ENCODE data around the gene BEST4. TPM values are rescaled to one million over a fixed set of nuclear protein-coding genes. Genes with fewer than 3 reads are reported as not detected.

The BEST4 gene
- total and polyA plus RNA-seq, 10 donors = 0.16 to 0.89 (median 0.40) TPM; not detected in 3

DNA sequence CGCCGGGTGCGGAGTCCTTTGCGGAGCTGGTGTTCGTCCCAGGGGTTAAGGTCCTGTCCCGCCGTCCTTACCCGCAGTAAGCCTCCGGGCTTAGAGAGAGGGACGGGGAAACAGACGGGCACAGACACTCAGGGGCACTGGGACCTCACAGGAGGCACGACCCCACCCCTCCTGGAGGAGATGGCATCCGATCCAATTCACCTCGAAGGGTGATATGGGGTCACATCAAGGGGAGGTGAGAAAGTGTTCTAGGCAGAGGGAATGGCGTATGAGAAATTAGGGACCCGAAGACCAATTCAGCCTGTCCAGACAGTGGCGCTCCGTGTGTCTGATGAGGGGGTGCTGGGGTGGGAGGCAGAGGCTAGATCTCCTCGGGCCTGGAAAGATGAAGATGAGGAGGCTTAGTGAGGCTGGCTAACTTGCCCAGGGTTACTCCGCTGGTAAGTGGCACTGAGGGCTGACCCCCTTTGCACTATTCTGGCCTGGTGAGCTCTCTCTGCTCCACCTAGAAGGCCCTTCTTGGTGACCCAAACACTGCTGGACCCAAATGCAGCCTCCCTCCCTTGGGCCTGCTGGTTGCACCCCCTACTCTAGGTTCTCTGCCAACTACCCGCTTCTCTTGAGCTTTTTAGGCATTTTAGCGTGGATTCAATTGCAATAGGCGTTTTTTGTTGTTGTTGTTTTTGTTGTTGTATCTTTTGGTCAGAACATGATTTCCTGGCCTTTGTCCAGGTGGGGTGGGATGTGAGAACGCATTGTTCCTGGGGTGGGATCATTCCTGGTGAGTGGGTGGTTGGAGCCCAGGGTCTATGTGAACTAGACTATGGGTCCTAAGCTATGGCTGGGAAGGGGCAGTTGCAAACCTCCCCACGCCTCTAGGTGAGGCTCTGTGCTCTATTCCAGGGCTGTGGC lies 32.6 kb upstream of the BEST4 start:
- Histone ChIP-seq H3K27me3 (replicated peaks in 1 of 7) (no peaks in the 10 kb centered on the region), H3K4me3 (peak overlapping the region; percentile 39 to 75 (median 48)), H3K36me3 (no peaks in the 10 kb centered on the region), H3K4me1 (peaks cover 0 to 33% (median 28%) of the 10 kb centered on the region in 6 donors), H3K27ac (peak overlapping the region; percentile 94 to 99 (median 97)), H3K9me3 (no peaks in the 10 kb centered on the region)
- intact Hi-C loops (cut with DNase I; ENCODE audit: low total_unique reads) = loop anchor here (5.0 kb wide), 1 partner anchor 33 kb away; the partner anchor contains the start of gene BEST4
- 21 to 40% (median 25%) methylated on average over 17 to 25 of the region's 25 CpGs for WGBS, 5 donors
- DNase-seq = no peak
- no peak for TF ChIP-seq POLR2AphosphoS5 (IDR thresholded peaks at IDR 0.05)
- no peak for TF ChIP-seq POLR2A (IDR thresholded peaks at IDR 0.05)
- no peak for TF ChIP-seq CTCF (IDR thresholded peaks at IDR 0.05 in 8 of 11, conservative IDR thresholded peaks at IDR 0.05 in 3 of 11)

DNA sequence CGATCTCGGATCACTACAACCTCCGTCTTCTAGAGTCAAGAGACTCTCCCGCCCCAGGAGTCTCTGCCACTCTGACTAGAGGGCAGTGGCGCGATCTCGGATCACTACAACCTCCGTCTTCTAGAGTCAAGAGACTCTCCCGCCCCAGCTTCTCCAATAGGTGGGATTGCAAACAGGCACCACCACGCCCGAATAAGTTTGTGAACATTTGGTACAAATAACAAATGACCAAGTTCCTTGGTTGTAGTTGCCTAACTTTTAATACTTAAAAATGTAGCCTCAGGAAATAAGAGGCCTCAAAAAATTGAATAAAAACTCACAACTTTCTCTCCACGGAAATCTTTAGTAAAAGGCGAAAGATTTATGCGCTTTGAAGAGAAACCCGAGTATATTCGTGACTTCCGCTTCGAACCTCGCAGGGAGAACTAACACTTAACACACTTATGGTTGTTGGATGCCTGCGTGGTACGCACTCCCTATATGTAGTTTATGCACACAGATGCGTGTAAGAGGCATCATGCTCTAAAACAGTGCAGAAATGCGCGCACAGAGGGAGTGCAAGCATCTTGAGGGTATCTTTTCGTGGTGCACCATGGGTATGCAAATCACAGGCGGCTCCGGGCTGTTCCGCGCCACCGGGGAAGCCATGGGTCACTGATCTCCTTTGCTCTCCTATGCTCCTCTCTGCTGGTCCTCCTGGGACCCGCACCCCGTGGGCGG lies 31.8 kb upstream of the BEST4 start:
- Histone ChIP-seq H3K27ac (peak overlapping the region; percentile 94 to 99 (median 97)), H3K9me3 (no peaks in the 10 kb centered on the region), H3K4me1 (peaks cover 0 to 39% (median 30%) of the 10 kb centered on the region in 6 donors), H3K4me3 (peak overlapping the region; percentile 39 to 75 (median 48)), H3K36me3 (no peaks in the 10 kb centered on the region), H3K27me3 (replicated peaks in 1 of 7) (no peaks in the 10 kb centered on the region)
- TF ChIP-seq CTCF (IDR thresholded peaks at IDR 0.05 in 8 of 11, conservative IDR thresholded peaks at IDR 0.05 in 3 of 11) (peak in 5 of 11 experiments; percentile 4 to 39 (median 16)), POLR2AphosphoS5 (IDR thresholded peaks at IDR 0.05) (peak; percentile 85 to 100 (median 86)), POLR2A (IDR thresholded peaks at IDR 0.05) (peak in 2 of 3 donors; percentile 94 to 95)
- DNase-seq = peak; percentile 94
- intact Hi-C loops (cut with DNase I; ENCODE audit: low total_unique reads) = loop anchor here (5.0 kb wide), 1 partner anchor 32 kb away; the partner anchor contains the start of gene BEST4
- 0 to 2% (median 1%) methylated on average over 28 to 33 of the region's 33 CpGs for WGBS, 5 donors

- peak overlapping the region; percentile 8 to 75 (median 48) for H3K4me3 ChIP-seq
- no peak for TF ChIP-seq POLR2A (IDR thresholded peaks at IDR 0.05)
- TF ChIP-seq CTCF (IDR thresholded peaks at IDR 0.05 in 8 of 11, conservative IDR thresholded peaks at IDR 0.05 in 3 of 11) = no peak
- no peak for TF ChIP-seq POLR2AphosphoS5 (IDR thresholded peaks at IDR 0.05)
- DNase-seq = no peak
- intact Hi-C loops (cut with DNase I; ENCODE audit: low total_unique reads) = no loop called here
- WGBS, 5 donors = 0 to 2% (median 1%) methylated on average over 13 of the region's 13 CpGs
- H3K4me1 ChIP-seq = peaks cover 2 to 45% (median 35%) of the 10 kb centered on the region in 6 donors
- no peaks in the 10 kb centered on the region for H3K36me3 ChIP-seq
- H3K9me3 ChIP-seq = no peaks in the 10 kb centered on the region
- no peaks in the 10 kb centered on the region for H3K27me3 ChIP-seq (replicated peaks in 1 of 7)
- peak overlapping the region; percentile 94 to 99 (median 97) for H3K27ac ChIP-seq
These were observed 31.2 kb upstream of the BEST4 start for GRCh38 chr1:44819196-44819607.

All from spleen (tissue), 11 donors.